Measurements from ENCODE around the gene MAP10.
"Not testable (repeated sequence)": the region's sequence is repeated elsewhere in the genome, so short reads cannot be mapped to it uniquely, and the experiment has no call there.

MAP10 gene

GRCh38 chr1:232805269-232806185 lies at the start of gene MAP10:
Gene MAP10, plus strand, starts transcription at chr1:232805416. Its CDS starts 34 bp downstream, at chr1:232805450.
- FAIRE-seq: no peak

GRCh38 chr1:232764458-232765251 lies 40.6 kb upstream of the MAP10 start:
- peak; percentile 41 for FAIRE-seq

GRCh38 chr1:232765542-232765941 lies 39.7 kb upstream of the MAP10 start:
- no peak for FAIRE-seq

GRCh38 chr1:232766241-232766890 lies 38.9 kb upstream of the MAP10 start:
- no peak for FAIRE-seq

GRCh38 chr1:232766904-232767303 lies 38.3 kb upstream of the MAP10 start:
- no peak for FAIRE-seq

GRCh38 chr1:232767305-232768074 lies 37.7 kb upstream of the MAP10 start:
- FAIRE-seq: no peak

GRCh38 chr1:232768793-232769192 lies 36.4 kb upstream of the MAP10 start:
- no peak for FAIRE-seq

GRCh38 chr1:232769733-232770132 lies 35.5 kb upstream of the MAP10 start:
- no peak for FAIRE-seq

- FAIRE-seq: no peak
Measured at GRCh38 chr1:232773752-232774151, 31.5 kb upstream of the MAP10 start.

- no peak for FAIRE-seq
Measured at GRCh38 chr1:232776526-232777106, 28.6 kb upstream of the MAP10 start.

GRCh38 chr1:232780354-232780753 lies 24.9 kb upstream of the MAP10 start:
- FAIRE-seq: no peak

- no peak for FAIRE-seq
Measured at GRCh38 chr1:232784794-232785193, 20.4 kb upstream of the MAP10 start.

- not testable (repeated sequence) for FAIRE-seq
Measured at GRCh38 chr1:232785630-232786029, 19.6 kb upstream of the MAP10 start.

- no peak for FAIRE-seq
Measured at GRCh38 chr1:232786845-232787455, 18.3 kb upstream of the MAP10 start.

GRCh38 chr1:232788235-232788872 lies 16.9 kb upstream of the MAP10 start:
- FAIRE-seq: no peak

- no peak for FAIRE-seq
Measured at GRCh38 chr1:232789651-232790050, 15.6 kb upstream of the MAP10 start.

- no peak for FAIRE-seq
Measured at GRCh38 chr1:232792949-232793348, 12.3 kb upstream of the MAP10 start.

- FAIRE-seq: no peak
Measured at GRCh38 chr1:232793944-232794343, 11.3 kb upstream of the MAP10 start.

- no peak for FAIRE-seq
Measured at GRCh38 chr1:232795497-232796053, 9.6 kb upstream of the MAP10 start.

- no peak for FAIRE-seq
Measured at GRCh38 chr1:232797856-232798510, 7.2 kb upstream of the MAP10 start.
